GM21528 (cell line): ENCODE measurements around the gene SNRNP25.

ENCODE experiments used
- ATAC-seq: cut with Tn5 transposase; IDR thresholded peaks from one replicate; pipeline ENCODE4 v1.9.1; 2021; ENCODE audit warnings: mild to moderate bottlenecking, moderate library complexity; ENCODE audit not compliant: unreplicated experiment, low FRiP score

Gene SNRNP25

GRCh38 chr16:92431-93339, 39.1 kb downstream of the SNRNP25 start:
- ATAC-seq = no peak

- ATAC-seq = no peak
Measured at GRCh38 chr16:94918-95265, 41.3 kb downstream of the SNRNP25 start.

- ATAC-seq = no peak
Measured at GRCh38 chr16:96935-97381, 43.3 kb downstream of the SNRNP25 start.

GRCh38 chr16:97822-98221, 44.2 kb downstream of the SNRNP25 start:
- no peak for ATAC-seq

GRCh38 chr16:100989-101388, 47.4 kb downstream of the SNRNP25 start:
- ATAC-seq = no peak

- no peak for ATAC-seq
Measured at GRCh38 chr16:101586-101985, 48.0 kb downstream of the SNRNP25 start.

- ATAC-seq = no peak
Measured at GRCh38 chr16:102060-102855, 48.6 kb downstream of the SNRNP25 start.

- no peak for ATAC-seq
Measured at GRCh38 chr16:104355-104754, 50.7 kb downstream of the SNRNP25 start.

- ATAC-seq = no peak
Measured at GRCh38 chr16:104928-105327, 51.3 kb downstream of the SNRNP25 start.

- ATAC-seq = no peak
Measured at GRCh38 chr16:105521-105920, 51.9 kb downstream of the SNRNP25 start.

GRCh38 chr16:106623-107324, 53.1 kb downstream of the SNRNP25 start:
- no peak for ATAC-seq
